NB4 (cell line): ENCODE data around the gene SNX17.

ENCODE experiments used
- DNase-seq: peaks from one replicate; pipeline ENCODE4 v3.0.0; 2010; ENCODE audit warnings: low read depth
- H3K4me3 ChIP-seq: one replicate; pipeline ENCODE4 v1.5.1; 2011; ENCODE audit warnings: mild to moderate bottlenecking, low read depth, low read length, moderate library complexity
- MYC ChIP-seq: IDR thresholded peaks from 2 replicates; pipeline ENCODE4 v1.6.1; 2011; ENCODE audit warnings: low read depth, low read length
- POLR2A ChIP-seq: IDR thresholded peaks from 2 replicates; pipeline ENCODE4 v1.6.1; 2011; ENCODE audit warnings: mild to moderate bottlenecking; ENCODE audit not compliant: insufficient read length; ENCODE audit errors: extremely low read depth
- TF ChIP-seq, protein P1 (sequence below): IDR thresholded peaks from one replicate; pipeline ENCODE4 v1.5.1; 2012; ENCODE audit warnings: low read depth, low read length
- TF ChIP-seq, protein P2 (sequence below): IDR thresholded peaks from 2 replicates; pipeline ENCODE4 v1.6.1; 2011; ENCODE audit warnings: low read depth, low read length

Gene SNX17

DNA sequence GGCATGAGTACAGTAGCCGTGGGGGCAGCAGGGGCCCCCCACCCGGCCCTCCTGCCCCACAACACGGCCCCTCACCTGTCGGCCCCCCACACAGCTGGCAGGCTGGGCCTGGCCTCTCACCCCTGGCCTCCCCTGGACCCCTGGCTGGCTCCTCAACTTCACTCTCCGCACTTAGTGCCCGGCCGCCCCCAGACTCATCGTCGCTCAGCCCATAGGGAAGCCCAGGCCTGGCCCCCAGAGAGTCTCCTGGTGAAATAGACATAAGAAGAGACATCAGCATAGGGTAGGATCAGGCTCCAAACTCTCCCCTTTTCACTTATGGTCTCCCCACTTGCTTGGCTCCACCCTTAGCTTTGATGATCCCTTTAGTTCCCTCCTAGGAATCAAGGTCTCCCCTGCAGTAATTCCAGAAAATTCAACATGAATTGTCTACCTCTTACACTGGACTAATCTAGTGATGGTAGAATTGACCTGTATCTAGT, 8.4 kb downstream of the SNX17 start:
- DNase-seq, result no peak
- peak overlapping the region; percentile 80 for H3K4me3 ChIP-seq
- TF ChIP-seq, protein P1, sequence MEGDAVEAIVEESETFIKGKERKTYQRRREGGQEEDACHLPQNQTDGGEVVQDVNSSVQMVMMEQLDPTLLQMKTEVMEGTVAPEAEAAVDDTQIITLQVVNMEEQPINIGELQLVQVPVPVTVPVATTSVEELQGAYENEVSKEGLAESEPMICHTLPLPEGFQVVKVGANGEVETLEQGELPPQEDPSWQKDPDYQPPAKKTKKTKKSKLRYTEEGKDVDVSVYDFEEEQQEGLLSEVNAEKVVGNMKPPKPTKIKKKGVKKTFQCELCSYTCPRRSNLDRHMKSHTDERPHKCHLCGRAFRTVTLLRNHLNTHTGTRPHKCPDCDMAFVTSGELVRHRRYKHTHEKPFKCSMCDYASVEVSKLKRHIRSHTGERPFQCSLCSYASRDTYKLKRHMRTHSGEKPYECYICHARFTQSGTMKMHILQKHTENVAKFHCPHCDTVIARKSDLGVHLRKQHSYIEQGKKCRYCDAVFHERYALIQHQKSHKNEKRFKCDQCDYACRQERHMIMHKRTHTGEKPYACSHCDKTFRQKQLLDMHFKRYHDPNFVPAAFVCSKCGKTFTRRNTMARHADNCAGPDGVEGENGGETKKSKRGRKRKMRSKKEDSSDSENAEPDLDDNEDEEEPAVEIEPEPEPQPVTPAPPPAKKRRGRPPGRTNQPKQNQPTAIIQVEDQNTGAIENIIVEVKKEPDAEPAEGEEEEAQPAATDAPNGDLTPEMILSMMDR, result no peak
- TF ChIP-seq, protein P2, sequence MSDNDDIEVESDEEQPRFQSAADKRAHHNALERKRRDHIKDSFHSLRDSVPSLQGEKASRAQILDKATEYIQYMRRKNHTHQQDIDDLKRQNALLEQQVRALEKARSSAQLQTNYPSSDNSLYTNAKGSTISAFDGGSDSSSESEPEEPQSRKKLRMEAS, result no peak
- TF ChIP-seq POLR2A (no peak), MYC (no peak)

DNA sequence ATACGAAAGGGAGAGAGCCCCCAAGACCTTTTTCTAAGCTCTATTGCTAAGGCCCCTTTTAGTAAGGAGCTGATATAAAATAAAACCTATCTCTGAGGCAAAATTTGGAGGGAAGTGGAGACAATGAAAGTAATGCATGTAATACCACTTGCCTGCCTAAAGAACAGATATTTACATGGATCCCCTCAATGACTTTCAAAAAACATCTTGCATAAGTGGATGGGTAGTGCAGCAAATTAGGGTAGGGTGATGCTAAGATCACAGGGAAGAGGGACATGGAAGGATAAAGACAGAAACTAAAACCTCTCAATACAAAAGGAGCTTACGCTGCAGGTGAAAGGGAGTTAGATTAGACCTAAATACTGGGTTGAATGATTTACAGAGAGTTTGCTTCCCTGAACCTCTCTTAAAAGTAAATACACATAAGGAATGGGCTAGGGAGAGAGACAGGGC, 9.0 kb downstream of the SNX17 start:
- TF ChIP-seq POLR2A, result no peak
- TF ChIP-seq, protein P1, result no peak
- TF ChIP-seq, protein P2, result no peak
- TF ChIP-seq MYC, result no peak
- H3K4me3 ChIP-seq, result peak overlapping the region; percentile 80

DNA sequence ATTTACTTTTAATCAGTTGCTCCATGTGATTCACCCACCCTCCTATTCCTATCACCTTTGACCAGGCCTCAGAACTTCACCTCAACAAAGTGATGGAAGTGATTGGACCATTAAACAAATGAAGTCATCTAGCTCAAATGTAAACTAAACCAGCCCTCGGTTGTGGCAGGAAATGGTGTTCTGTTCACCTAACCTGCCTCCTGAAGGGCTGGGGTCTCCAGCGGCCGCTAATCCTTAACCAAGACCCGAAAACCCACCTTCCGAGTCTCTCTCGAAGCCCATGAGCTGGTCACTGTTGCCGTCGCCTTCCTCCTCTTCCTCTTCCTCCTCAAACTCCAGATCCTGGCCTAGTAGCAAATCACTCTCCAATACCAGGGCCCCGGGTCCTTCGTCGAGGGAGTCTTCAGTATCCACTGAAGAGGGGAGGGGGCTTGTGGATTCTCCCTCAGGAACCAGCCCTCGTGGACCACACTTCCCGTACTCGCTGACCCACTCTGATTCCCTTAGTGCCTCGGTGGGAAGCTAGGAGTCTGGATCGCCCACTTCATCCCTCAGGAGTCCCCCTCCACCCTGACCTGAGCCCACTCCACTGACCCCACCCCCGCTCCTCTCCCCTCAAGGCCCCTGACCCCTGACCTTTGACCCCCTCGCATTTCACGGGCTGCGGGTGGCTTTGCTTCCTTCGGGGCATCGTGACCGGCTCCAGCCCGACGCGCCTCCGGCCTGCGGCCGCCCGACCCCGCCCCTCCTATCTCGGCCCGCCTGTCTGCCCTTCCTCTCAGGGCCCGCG, 9.6 kb downstream of the SNX17 start:
- peak overlapping the region; percentile 80 for H3K4me3 ChIP-seq
- no peak for TF ChIP-seq POLR2A
- TF ChIP-seq, protein P2, result no peak; the same call in 1 of the 2 replicates
- TF ChIP-seq, protein P1, result no peak
- TF ChIP-seq MYC, result no peak; the same call in 1 of the 2 replicates
- peak; percentile 79 for DNase-seq

More for the DNA sequence above, 9.0 kb downstream of the SNX17 start:
- DNase-seq, result no peak

DNA sequence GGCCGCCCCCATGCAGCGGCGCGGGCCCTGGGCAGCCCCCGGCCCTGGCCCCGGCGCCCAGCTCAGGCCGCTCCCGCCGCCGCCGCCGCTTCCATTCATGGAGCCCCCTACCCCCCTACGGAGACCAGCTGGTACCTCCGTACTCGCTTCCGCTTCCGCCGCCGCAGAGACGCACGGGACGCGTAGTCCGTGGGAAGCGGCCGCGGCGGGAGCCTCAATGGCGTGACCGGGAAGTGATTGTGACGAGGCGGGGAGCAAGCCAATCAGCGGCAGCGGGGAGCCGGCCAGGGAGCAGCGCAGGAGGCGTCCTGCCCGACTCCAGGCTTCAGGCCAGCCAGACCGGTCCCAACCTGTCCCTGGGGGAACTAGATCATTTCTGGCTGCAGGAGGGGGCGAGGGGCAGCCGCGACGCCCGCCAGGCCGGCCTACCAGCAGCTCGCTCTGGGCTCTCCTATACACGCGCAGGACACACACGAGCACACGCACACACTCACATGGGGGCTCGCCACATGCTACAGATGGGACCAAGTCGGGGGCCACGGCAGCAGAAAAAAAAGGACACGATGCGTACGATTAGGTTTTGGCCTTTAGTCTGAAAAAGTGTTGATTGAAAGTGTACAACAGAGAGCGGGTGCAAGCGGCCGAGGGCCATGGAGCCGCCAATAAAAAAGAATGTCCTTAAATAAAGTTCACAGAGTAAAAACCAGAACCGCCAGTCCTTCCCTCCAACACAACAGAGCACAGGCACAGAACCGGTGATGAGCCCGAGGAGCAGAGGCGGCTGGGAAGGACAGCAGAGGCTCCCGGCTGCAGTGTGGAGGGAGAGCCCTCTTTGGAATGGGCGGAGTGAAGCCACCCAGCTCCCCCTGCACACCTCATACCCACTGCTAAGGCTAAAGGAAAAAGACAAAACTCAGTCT, 10.5 kb downstream of the SNX17 start, which contains the start of gene ZNF513:
Gene ZNF513, minus strand, starts transcription at position 109 of the 920 bp plus-strand sequence. CDS start 208 bp downstream, outside the sequence.
- TF ChIP-seq, protein P1, result no peak
- TF ChIP-seq MYC (peak; percentile 29; the same call in 1 of the 2 replicates), POLR2A (peak; percentile 65)
- TF ChIP-seq, protein P2, result peak; percentile 46; the same call in 1 of the 2 replicates
- peak within 1 kb of the TSS; percentile 80 for H3K4me3 ChIP-seq
- DNase-seq, result peak; percentile 97

DNA sequence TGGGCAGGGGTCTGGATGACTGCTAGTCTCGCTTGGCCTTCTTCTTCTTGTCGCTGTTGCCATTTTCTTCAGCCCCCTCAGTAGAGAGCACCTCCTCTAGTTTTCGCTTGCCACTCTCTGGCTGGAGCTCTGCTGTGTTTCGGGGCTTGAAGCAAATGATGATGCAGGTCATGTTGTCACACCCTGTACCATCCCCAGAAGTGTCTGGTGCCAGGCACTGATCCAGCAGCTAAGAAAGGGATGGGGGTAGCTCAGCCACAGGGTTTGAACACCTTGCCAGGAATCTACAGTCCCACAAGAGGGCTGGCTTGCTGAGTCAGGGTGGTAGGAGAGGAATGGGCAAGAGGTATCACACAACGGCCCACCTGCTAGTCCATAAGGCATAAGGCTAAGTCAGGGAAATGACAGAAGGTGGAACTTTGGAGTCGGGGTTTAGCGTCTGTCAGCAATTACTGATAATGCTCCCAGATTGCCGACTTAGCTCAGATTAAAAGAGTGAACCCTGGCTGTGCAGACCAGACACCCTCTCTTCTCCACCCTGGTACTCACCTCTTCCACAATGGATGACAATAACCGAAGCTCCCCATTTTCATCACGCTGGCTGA, 11.3 kb downstream of the SNX17 start:
- TF ChIP-seq, protein P1, result no peak
- TF ChIP-seq, protein P2, result no peak
- TF ChIP-seq POLR2A (no peak), MYC (no peak)
- no peak overlapping the region for H3K4me3 ChIP-seq

More for the DNA sequence above, 11.3 kb downstream of the SNX17 start:
- DNase-seq, result no peak
